NT2/D1 (cell line): Measurements from ENCODE around the gene WNK1.

Experiments used
- DNase-seq: peaks from one replicate; pipeline ENCODE4 v3.0.0-alpha.2; 2011; ENCODE audit warnings: low read depth, low spot score
- H3K27me3 ChIP-seq: 2 replicates; pipeline ENCODE4 v1.6.0; 2011; ENCODE audit warnings: mild to moderate bottlenecking; ENCODE audit not compliant: insufficient read length, insufficient read depth
- H3K36me3 ChIP-seq: 2 replicates; pipeline ENCODE4 v1.6.1; 2011; ENCODE audit warnings: mild to moderate bottlenecking, low read length, mixed read lengths; ENCODE audit not compliant: insufficient read depth, insufficient read length
- H3K4me1 ChIP-seq: 2 replicates; pipeline ENCODE4 v1.5.1; 2011; ENCODE audit not compliant: insufficient read depth, insufficient read length
- H3K4me3 ChIP-seq: 2 replicates; pipeline ENCODE4 v1.5.1; 2011; ENCODE audit warnings: low read depth; ENCODE audit not compliant: insufficient read length
- H3K9ac ChIP-seq: 2 replicates; pipeline ENCODE4 v1.6.0; 2011; ENCODE audit warnings: low read depth; ENCODE audit not compliant: insufficient read length
- H3K9me3 ChIP-seq: 2 replicates; pipeline ENCODE4 v1.5.1; 2011; ENCODE audit warnings: mild to moderate bottlenecking, low read length; ENCODE audit not compliant: insufficient read depth
- SUZ12 ChIP-seq: IDR thresholded peaks from 2 replicates; pipeline ENCODE4 v1.6.1; 2011; ENCODE audit not compliant: insufficient read length, insufficient read depth; ENCODE audit errors: extremely low read depth
- YY1 ChIP-seq: IDR thresholded peaks from 2 replicates; pipeline ENCODE4 v1.6.1; 2011; ENCODE audit not compliant: insufficient read length, insufficient read depth
- ZNF274 ChIP-seq: IDR thresholded peaks from 2 replicates; pipeline ENCODE4 v1.6.1; 2011; ENCODE audit warnings: mild to moderate bottlenecking, low read depth, low read length

WNK1 gene

DNA sequence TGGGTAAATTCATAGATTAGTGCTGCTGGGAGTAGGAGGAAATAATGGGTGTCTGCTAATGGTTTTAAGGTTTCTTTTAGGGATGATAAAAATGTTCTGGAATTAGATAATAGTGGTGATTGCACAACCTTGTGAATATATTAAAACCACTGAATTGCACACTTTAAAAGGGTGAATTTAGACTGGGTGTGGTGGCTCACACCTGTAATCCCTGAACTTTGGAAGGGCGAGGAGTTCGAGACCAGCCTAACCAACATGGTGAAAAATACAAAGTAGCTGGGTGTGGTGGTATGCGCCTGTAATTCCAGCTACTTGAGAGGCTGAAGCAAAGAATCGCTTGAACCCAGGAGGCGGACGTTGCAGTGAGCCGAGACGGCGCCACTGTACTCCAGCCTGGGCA lies 195.9 kb downstream of the WNK1 start:
- Histone ChIP-seq H3K4me1 (no peaks in the 10 kb centered on the region), H3K36me3 (peaks cover 36% of the 10 kb centered on the region), H3K9me3 (no peaks in the 10 kb centered on the region), H3K9ac (peak overlapping the region; percentile 100), H3K27me3 (no peaks in the 10 kb centered on the region), H3K4me3 (peak overlapping the region; percentile 99)
- DNase-seq, result no peak
- TF ChIP-seq SUZ12 (no peak), YY1 (no peak), ZNF274 (no peak)

DNA sequence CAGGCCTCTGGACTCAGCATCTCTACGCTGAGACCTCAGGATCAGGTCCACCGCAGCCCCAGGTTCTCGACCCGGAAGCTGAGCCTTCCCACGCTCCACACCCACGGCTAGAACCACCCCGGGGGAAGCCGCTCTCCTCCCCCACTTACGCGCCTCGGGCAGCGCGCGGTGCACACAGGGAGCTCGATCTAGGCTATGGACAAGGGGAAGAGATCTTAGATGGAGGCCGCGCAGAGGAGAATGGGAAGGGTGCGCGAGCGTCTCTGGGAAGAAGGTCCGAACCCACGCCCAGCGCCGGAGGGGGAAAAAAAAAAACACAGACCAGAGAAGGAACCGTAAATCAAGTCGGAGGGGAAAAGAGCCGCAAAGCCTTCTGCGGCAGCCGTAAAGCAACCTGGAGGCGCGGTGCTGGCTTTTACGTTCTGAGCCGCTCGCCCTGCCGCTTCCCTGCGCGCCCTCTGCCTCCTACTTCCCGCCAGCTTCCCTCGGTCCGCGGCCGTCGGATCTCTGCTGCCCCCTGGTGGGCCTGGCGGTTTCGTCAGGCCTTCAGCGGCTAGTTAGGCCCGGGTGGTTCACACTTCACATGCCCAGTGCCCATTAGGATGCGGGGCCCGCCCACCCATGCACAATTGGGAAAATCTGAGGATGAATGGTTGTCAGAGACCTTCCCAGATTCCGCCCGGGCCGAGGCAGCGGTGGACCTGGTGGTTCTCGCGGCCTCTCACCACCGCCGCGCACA lies 197.2 kb downstream of the WNK1 start, which contains the start of gene RAD52:
TSS of gene RAD52 (minus strand) at position 242 of the 739 bp plus-strand sequence. CDS start 16,636 bp downstream, outside the sequence.
- peak; percentile 100 for DNase-seq
- Histone ChIP-seq H3K4me1 (no peaks in the 10 kb centered on the region), H3K9me3 (no peaks in the 10 kb centered on the region), H3K4me3 (peak within 1 kb of the TSS; percentile 99), H3K9ac (peak within 1 kb of the TSS; percentile 100), H3K36me3 (peaks cover 24% of the 10 kb centered on the region), H3K27me3 (no peaks in the 10 kb centered on the region)
- TF ChIP-seq ZNF274, result no peak
- TF ChIP-seq SUZ12, result no peak
- peak; percentile 66 for TF ChIP-seq YY1

DNA sequence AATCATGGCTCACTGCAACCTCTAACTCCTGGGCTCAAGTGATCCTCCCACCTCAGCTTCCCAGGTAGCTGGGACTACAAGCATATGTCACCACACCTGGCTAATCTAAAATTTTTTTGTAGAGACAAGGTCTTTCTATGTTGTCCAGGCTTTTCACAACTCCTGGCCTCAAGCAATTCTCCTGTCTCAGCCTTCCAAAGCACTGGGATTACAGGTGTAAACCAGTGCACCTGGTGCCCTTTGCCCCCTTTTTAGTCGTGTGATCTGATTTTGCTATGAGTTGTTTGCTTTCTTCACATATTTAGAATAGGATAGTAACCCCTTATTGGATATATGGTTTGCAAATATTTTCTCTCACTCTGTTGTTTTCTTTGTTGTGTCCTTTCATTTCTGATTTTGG lies 198.8 kb downstream of the WNK1 start:
- TF ChIP-seq SUZ12 (no peak), YY1 (no peak), ZNF274 (no peak)
- Histone ChIP-seq H3K36me3 (peaks cover 12% of the 10 kb centered on the region), H3K9ac (no peak overlapping the region), H3K4me1 (no peaks in the 10 kb centered on the region), H3K9me3 (no peaks in the 10 kb centered on the region), H3K4me3 (no peak overlapping the region), H3K27me3 (no peaks in the 10 kb centered on the region)
- DNase-seq, result no peak

- TF ChIP-seq ZNF274, result no peak
- TF ChIP-seq YY1, result no peak
- no peak for TF ChIP-seq SUZ12
- Histone ChIP-seq H3K4me1 (no peaks in the 10 kb centered on the region), H3K9ac (no peak overlapping the region), H3K4me3 (no peak overlapping the region), H3K9me3 (no peaks in the 10 kb centered on the region), H3K36me3 (no peaks in the 10 kb centered on the region), H3K27me3 (no peaks in the 10 kb centered on the region)
- DNase-seq, result no peak
These were observed 201.4 kb downstream of the WNK1 start for GRCh38 chr12:953776-954175.

GRCh38 chr12:954741-955140 lies 202.4 kb downstream of the WNK1 start:
- no peak overlapping the region for H3K9ac ChIP-seq
- no peak overlapping the region for H3K4me3 ChIP-seq
- no peak for DNase-seq
- no peaks in the 10 kb centered on the region for H3K27me3 ChIP-seq
- no peaks in the 10 kb centered on the region for H3K36me3 ChIP-seq
- TF ChIP-seq YY1 (no peak), SUZ12 (no peak), ZNF274 (no peak)
- H3K4me1 ChIP-seq, result no peaks in the 10 kb centered on the region
- no peaks in the 10 kb centered on the region for H3K9me3 ChIP-seq

GRCh38 chr12:955939-956338 lies 203.6 kb downstream of the WNK1 start:
- Histone ChIP-seq H3K4me3 (no peak overlapping the region), H3K4me1 (no peaks in the 10 kb centered on the region), H3K27me3 (no peaks in the 10 kb centered on the region), H3K36me3 (no peaks in the 10 kb centered on the region), H3K9ac (no peak overlapping the region), H3K9me3 (no peaks in the 10 kb centered on the region)
- DNase-seq, result no peak
- TF ChIP-seq ZNF274 (no peak), YY1 (no peak), SUZ12 (no peak)

- H3K9me3 ChIP-seq, result no peaks in the 10 kb centered on the region
- no peak overlapping the region for H3K9ac ChIP-seq
- no peaks in the 10 kb centered on the region for H3K36me3 ChIP-seq
- H3K27me3 ChIP-seq, result no peaks in the 10 kb centered on the region
- H3K4me3 ChIP-seq, result no peak overlapping the region
- H3K4me1 ChIP-seq, result no peaks in the 10 kb centered on the region
- no peak for TF ChIP-seq SUZ12
- TF ChIP-seq ZNF274, result no peak
- TF ChIP-seq YY1, result no peak
- no peak for DNase-seq
These were observed 206.3 kb downstream of the WNK1 start for GRCh38 chr12:958588-959123.
